Measurements from ENCODE around the gene FBRSL1.

Gene FBRSL1

DNA sequence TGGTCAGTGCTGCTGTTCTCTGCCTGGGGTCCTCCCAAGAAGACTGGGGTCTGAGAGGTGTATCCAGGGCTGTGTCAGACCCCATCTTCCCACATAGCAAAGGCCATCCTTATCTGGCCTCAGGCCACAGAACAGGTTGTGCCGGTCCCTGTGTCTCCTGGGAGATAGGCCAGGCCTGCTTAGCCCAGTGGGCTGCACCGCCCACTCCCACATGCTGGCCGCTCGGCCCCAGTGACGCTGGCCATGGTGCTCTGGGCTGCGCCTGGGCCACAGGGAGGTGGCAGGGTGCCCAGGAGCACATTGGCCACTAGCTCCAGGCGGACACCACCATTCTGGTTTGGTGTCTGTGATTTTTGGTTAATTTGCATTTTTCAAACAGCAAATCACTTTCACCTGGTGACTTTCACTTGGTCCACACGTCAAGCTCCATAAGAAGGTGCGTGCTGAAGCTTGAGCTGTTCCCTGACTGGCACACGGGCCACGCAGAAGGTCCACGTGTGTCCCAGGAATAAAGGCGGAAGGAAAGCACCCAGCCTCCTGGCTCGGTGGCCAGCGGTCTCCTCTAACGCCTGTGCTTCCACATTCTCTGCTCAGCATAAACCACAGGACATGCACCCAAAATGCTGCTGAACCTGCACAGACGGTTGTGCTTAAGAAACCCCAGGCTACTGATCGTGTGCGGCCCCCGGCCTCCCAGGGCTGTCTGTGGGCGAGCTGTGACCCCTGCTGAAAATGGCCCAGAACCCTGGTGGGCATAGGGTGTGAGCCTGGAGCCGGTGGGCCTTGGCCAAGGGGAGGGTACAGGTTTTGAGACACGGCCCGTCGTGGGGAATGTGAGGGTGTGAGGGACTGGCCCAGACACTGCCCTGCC lies 4.6 kb downstream of the FBRSL1 start:
- no peak for DNase-seq (ENCODE audit: low read depth, low spot score)
- no peak overlapping the region for H3K27ac ChIP-seq

GRCh38 chr12:132495165-132495544 lies 5.2 kb downstream of the FBRSL1 start:
- DNase-seq (ENCODE audit: low read depth, low spot score): no peak
- H3K27ac ChIP-seq: no peak overlapping the region

- no peak for DNase-seq (ENCODE audit: low read depth, low spot score)
Observed at GRCh38 chr12:132495629-132496357, 5.8 kb downstream of the FBRSL1 start.

GRCh38 chr12:132496358-132496669 lies 6.4 kb downstream of the FBRSL1 start:
- H3K27ac ChIP-seq: no peak overlapping the region
- DNase-seq (ENCODE audit: low read depth, low spot score): no peak

More at GRCh38 chr12:132495629-132496357, 5.8 kb downstream of the FBRSL1 start:
- H3K27ac ChIP-seq: no peak overlapping the region

GRCh38 chr12:132496710-132497109 lies 6.8 kb downstream of the FBRSL1 start:
- no peak overlapping the region for H3K27ac ChIP-seq
- no peak for DNase-seq (ENCODE audit: low read depth, low spot score)

GRCh38 chr12:132497514-132498405 lies 7.8 kb downstream of the FBRSL1 start:
- DNase-seq (ENCODE audit: low read depth, low spot score): no peak
- no peak overlapping the region for H3K27ac ChIP-seq

- H3K27ac ChIP-seq: no peak overlapping the region
Observed at GRCh38 chr12:132498931-132499330, 9.0 kb downstream of the FBRSL1 start.

GRCh38 chr12:132500142-132500855 lies 10.3 kb downstream of the FBRSL1 start:
- no peak for DNase-seq (ENCODE audit: low read depth, low spot score)
- H3K27ac ChIP-seq: no peak overlapping the region

More at GRCh38 chr12:132498931-132499330, 9.0 kb downstream of the FBRSL1 start:
- DNase-seq (ENCODE audit: low read depth, low spot score): no peak

- H3K27ac ChIP-seq: no peak overlapping the region
- DNase-seq (ENCODE audit: low read depth, low spot score): no peak
Observed at GRCh38 chr12:132500856-132501180, 10.9 kb downstream of the FBRSL1 start.

DNA sequence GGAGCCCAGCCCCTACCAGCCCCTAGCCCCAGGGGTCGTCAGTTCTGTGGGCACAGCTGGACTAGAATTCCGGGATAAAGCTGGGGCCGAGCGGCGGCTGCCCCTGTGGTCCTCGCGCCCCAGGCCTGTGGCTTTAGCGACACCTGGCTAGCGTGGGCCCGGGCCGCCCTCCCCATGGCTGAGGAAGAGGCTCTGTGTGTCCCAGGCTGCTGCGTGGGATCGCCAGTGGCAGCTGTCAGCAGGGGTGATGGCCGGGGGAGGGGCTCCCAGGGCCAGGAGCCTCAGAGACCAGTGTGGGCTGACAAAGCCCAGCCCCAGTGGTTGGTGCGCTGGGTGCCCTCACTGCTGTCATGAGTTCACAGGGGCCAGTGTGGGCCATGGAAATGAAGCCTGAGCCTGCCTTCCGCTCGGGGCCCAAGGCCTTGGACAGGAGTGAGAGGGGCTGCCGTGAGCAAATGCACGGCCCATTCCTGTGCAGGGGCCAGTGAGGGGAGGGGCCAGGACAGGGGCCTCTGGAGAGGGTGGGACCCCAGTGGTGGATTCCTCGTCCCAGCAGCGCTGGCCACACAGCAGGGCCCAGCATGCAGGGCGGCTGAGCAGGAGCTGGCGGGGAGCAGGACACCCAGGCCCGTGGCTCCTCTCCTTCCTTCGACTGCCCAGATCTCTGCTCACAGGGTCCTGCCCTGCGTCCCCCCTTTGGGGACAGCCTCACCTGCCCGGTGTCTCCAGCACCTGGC lies 11.4 kb downstream of the FBRSL1 start:
- no peak for DNase-seq (ENCODE audit: low read depth, low spot score)
- H3K27ac ChIP-seq: no peak overlapping the region

GRCh38 chr12:132502149-132502881 lies 12.4 kb downstream of the FBRSL1 start:
- DNase-seq (ENCODE audit: low read depth, low spot score): no peak
- no peak overlapping the region for H3K27ac ChIP-seq

DNA sequence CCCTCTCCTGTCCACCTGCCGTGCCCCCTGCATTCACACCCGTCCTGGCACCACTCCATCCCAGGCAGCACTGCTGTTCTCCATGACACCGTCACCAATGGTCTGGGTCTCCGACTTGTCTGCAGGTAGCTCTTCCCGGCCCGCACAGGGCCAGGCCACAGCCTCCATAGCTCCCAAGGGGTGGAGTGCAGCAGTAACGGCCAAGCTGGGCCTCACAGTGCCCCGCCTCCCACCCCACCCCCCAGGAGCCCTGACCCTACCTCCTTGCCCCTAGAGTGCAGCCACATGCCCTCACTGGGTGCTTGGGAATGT lies 12.9 kb downstream of the FBRSL1 start:
- no peak overlapping the region for H3K27ac ChIP-seq

GRCh38 chr12:132503618-132504204 lies 13.8 kb downstream of the FBRSL1 start:
- no peak for DNase-seq (ENCODE audit: low read depth, low spot score)
- no peak overlapping the region for H3K27ac ChIP-seq

More for the DNA sequence above, 12.9 kb downstream of the FBRSL1 start:
- DNase-seq (ENCODE audit: low read depth, low spot score): no peak

DNA sequence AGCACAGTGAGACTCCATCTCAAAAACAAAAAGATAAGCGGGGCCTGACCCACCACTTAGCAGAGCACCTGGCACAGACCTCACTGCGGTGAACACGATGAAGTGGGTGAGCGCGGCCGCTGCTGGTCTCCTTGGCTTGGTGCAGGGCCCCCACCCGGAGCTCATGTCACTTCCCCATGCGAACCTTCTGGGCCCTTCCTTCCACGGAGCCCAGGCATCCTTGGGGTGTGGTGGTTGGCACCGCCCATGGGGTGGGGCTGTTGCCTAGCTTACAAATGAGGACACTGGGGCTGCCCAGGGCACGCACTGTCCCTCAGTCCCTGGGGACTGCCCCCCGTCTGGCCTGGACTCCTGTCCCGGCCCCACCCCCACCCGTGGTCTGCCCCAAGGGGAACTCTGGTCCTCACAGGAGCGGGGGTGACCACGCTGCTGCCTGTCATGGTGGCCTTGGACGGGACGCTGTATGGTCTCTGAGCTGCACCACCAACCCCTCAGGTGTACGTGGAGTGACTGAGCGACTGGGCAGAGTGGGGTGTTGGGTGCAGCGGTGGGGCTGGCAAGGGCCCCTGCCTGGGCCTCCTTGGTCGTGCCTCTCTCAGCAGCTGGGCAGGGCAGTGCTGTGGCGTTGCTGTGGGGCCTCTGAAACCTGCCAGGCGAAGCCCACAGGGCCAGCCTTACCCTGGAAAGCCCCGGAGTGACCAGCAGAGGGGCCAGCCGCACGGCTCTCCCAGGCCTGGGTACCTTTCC lies 15.3 kb downstream of the FBRSL1 start:
- H3K27ac ChIP-seq: no peak overlapping the region

GRCh38 chr12:132505852-132506219 lies 15.9 kb downstream of the FBRSL1 start:
- DNase-seq (ENCODE audit: low read depth, low spot score): no peak
- H3K27ac ChIP-seq: no peak overlapping the region

More for the DNA sequence above, 15.3 kb downstream of the FBRSL1 start:
- no peak for DNase-seq (ENCODE audit: low read depth, low spot score)

DNA sequence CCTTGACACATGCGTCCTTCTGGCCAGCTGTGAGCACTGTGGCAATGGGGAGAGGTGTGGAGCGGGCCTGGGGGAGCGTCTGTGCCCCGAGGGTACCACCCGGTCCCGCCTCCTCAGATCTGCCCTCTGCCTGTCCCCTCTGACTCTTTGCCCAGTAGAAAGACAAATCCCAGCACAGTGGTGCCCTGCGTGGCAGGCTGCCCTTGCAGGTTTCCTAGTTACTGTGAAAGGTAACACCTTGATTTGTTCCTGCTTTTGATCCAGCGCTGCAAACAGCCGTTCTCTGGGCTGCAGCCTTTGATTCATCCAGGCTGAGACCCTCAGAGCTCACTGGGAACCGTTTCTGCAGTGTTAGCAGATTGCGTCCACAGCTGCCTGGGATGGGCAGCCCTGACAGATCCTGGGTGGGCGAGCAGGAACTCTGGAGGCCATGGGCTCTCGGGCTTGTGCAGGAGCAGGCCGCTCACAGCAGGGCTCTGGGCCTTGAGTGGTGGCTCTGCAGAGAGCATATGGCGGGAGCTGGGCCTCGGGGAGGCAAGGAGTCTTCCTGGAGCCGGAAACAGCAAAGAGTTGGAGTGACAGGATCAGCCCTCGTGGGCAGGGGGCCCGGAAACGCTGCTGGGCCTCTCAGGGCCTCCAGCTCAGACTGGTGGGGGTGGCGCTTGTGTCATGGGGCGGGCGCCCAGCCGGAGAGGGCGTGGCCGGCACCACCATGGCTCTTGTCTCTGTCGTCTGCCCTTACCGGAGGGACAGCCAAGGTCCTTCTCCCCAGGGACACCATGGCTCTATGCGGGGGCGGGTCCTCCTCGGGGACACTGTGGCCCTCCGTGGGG lies 16.6 kb downstream of the FBRSL1 start:
- no peak for DNase-seq (ENCODE audit: low read depth, low spot score)
- no peak overlapping the region for H3K27ac ChIP-seq

DNA sequence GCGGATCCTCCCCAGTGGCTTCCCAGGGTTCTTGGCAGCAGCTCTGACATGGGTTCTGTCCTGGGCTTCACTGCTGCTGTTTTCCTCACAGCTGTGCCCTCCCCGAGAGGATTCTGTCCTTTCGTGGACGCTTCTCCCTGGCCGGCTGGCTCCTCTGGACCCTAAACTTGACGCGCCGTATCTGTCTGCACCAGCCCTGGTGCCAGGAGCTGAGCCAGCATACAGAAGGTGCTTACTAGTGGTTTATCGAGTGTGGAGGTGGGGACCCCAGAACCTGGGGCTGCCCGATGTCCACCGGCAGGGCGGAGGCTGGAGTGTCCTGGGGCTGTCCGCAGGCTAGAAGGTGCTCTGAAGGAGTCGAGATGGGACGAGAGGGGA lies 17.2 kb downstream of the FBRSL1 start:
- no peak for DNase-seq (ENCODE audit: low read depth, low spot score)
- H3K27ac ChIP-seq: no peak overlapping the region
